ENCODE measurements around the gene PTPN2. TPM values are rescaled to one million over a fixed set of nuclear protein-coding genes. Genes with fewer than 3 reads are reported as not detected.

The PTPN2 gene
- total and polyA plus RNA-seq, 4 donors, result 26.6 to 52.9 (median 37.4) TPM

GRCh38 chr18:12770469-12771219, 113.4 kb downstream of the PTPN2 start:
- WGBS, 2 donors, result 91 to 94% methylated on average over 15 of the region's 15 CpGs
- no peak for ATAC-seq (ENCODE audit: low FRiP score)
- H3K9me3 ChIP-seq (ENCODE audit: control insufficient read depth, low read length), result no peaks in the 10 kb centered on the region
- H3K4me3 ChIP-seq (ENCODE audit: low read length in 2 of 2), result no peak overlapping the region
- H3K4me1 ChIP-seq (ENCODE audit: control insufficient read depth in 1 of 2, insufficient read depth in 2 of 2, low read length in 2 of 2), result no peaks in the 10 kb centered on the region
- intact Hi-C loops (cut with DNase I), result no loop called here
- no peak overlapping the region for H3K27ac ChIP-seq (ENCODE audit: low read depth in 1 of 2, low read length in 2 of 2)
- no peaks in the 10 kb centered on the region for H3K27me3 ChIP-seq (ENCODE audit: control insufficient read depth in 1 of 2, insufficient read depth in 2 of 2, low read length in 1 of 2)
- DNase-seq, result no peak
- H3K36me3 ChIP-seq (ENCODE audit: control insufficient read depth in 1 of 2, insufficient read depth in 2 of 2, low read length in 1 of 2), result no peaks in the 10 kb centered on the region

- 84 to 87% methylated on average over 4 of the region's 4 CpGs for WGBS, 2 donors
- Histone ChIP-seq H3K4me1 (ENCODE audit: control insufficient read depth in 1 of 2, insufficient read depth in 2 of 2, low read length in 2 of 2) (no peaks in the 10 kb centered on the region), H3K4me3 (ENCODE audit: low read length in 2 of 2) (no peak overlapping the region), H3K36me3 (ENCODE audit: control insufficient read depth in 1 of 2, insufficient read depth in 2 of 2, low read length in 1 of 2) (no peaks in the 10 kb centered on the region), H3K9me3 (ENCODE audit: control insufficient read depth, low read length) (no peaks in the 10 kb centered on the region), H3K27me3 (ENCODE audit: control insufficient read depth in 1 of 2, insufficient read depth in 2 of 2, low read length in 1 of 2) (no peaks in the 10 kb centered on the region), H3K27ac (ENCODE audit: low read depth in 1 of 2, low read length in 2 of 2) (no peak overlapping the region)
- no peak for ATAC-seq (ENCODE audit: low FRiP score)
- DNase-seq, result no peak
- intact Hi-C loops (cut with DNase I), result no loop called here
Observed at GRCh38 chr18:12769644-12770440, 114.2 kb downstream of the PTPN2 start.

GRCh38 chr18:12769136-12769535, 114.9 kb downstream of the PTPN2 start:
- intact Hi-C loops (cut with DNase I), result no loop called here
- Histone ChIP-seq H3K4me3 (ENCODE audit: low read length in 2 of 2) (no peak overlapping the region), H3K4me1 (ENCODE audit: control insufficient read depth in 1 of 2, insufficient read depth in 2 of 2, low read length in 2 of 2) (no peaks in the 10 kb centered on the region), H3K36me3 (ENCODE audit: control insufficient read depth in 1 of 2, insufficient read depth in 2 of 2, low read length in 1 of 2) (no peaks in the 10 kb centered on the region), H3K27me3 (ENCODE audit: control insufficient read depth in 1 of 2, insufficient read depth in 2 of 2, low read length in 1 of 2) (no peaks in the 10 kb centered on the region), H3K9me3 (ENCODE audit: control insufficient read depth, low read length) (no peaks in the 10 kb centered on the region), H3K27ac (ENCODE audit: low read depth in 1 of 2, low read length in 2 of 2) (no peak overlapping the region)
- DNase-seq (no peak), ATAC-seq (ENCODE audit: low FRiP score) (no peak)
- 92 to 94% methylated on average over 3 of the region's 3 CpGs for WGBS, 2 donors

- no peaks in the 10 kb centered on the region for H3K36me3 ChIP-seq (ENCODE audit: control insufficient read depth in 1 of 2, insufficient read depth in 2 of 2, low read length in 1 of 2)
- no peak overlapping the region for H3K27ac ChIP-seq (ENCODE audit: low read depth in 1 of 2, low read length in 2 of 2)
- ATAC-seq (ENCODE audit: low FRiP score) (no peak), DNase-seq (no peak)
- H3K9me3 ChIP-seq (ENCODE audit: control insufficient read depth, low read length), result no peaks in the 10 kb centered on the region
- no peaks in the 10 kb centered on the region for H3K4me1 ChIP-seq (ENCODE audit: control insufficient read depth in 1 of 2, insufficient read depth in 2 of 2, low read length in 2 of 2)
- WGBS, 2 donors, result 89 to 92% methylated on average over 3 of the region's 3 CpGs
- intact Hi-C loops (cut with DNase I), result no loop called here
- no peaks in the 10 kb centered on the region for H3K27me3 ChIP-seq (ENCODE audit: control insufficient read depth in 1 of 2, insufficient read depth in 2 of 2, low read length in 1 of 2)
- no peak overlapping the region for H3K4me3 ChIP-seq (ENCODE audit: low read length in 2 of 2)
Observed at GRCh38 chr18:12768625-12769024, 115.4 kb downstream of the PTPN2 start.

GRCh38 chr18:12767580-12768155, 116.4 kb downstream of the PTPN2 start:
- ATAC-seq (ENCODE audit: low FRiP score), result no peak
- intact Hi-C loops (cut with DNase I), result no loop called here

GRCh38 chr18:12766986-12767433, 117.0 kb downstream of the PTPN2 start:
- no peaks in the 10 kb centered on the region for H3K9me3 ChIP-seq (ENCODE audit: control insufficient read depth, low read length)
- ATAC-seq (ENCODE audit: low FRiP score) (peak; percentile 35), DNase-seq (no peak)
- no peak overlapping the region for H3K4me3 ChIP-seq (ENCODE audit: low read length in 2 of 2)
- H3K27ac ChIP-seq (ENCODE audit: low read depth in 1 of 2, low read length in 2 of 2), result no peak overlapping the region
- H3K4me1 ChIP-seq (ENCODE audit: control insufficient read depth in 1 of 2, insufficient read depth in 2 of 2, low read length in 2 of 2), result no peaks in the 10 kb centered on the region
- H3K27me3 ChIP-seq (ENCODE audit: control insufficient read depth in 1 of 2, insufficient read depth in 2 of 2, low read length in 1 of 2), result no peaks in the 10 kb centered on the region
- no peaks in the 10 kb centered on the region for H3K36me3 ChIP-seq (ENCODE audit: control insufficient read depth in 1 of 2, insufficient read depth in 2 of 2, low read length in 1 of 2)
- 63 to 73% methylated on average over 13 of the region's 13 CpGs for WGBS, 2 donors
- intact Hi-C loops (cut with DNase I), result no loop called here

More at GRCh38 chr18:12767580-12768155, 116.4 kb downstream of the PTPN2 start:
- H3K4me1 ChIP-seq (ENCODE audit: control insufficient read depth in 1 of 2, insufficient read depth in 2 of 2, low read length in 2 of 2), result no peaks in the 10 kb centered on the region
- H3K27me3 ChIP-seq (ENCODE audit: control insufficient read depth in 1 of 2, insufficient read depth in 2 of 2, low read length in 1 of 2), result no peaks in the 10 kb centered on the region
- no peak overlapping the region for H3K4me3 ChIP-seq (ENCODE audit: low read length in 2 of 2)
- H3K9me3 ChIP-seq (ENCODE audit: control insufficient read depth, low read length), result no peaks in the 10 kb centered on the region
- H3K27ac ChIP-seq (ENCODE audit: low read depth in 1 of 2, low read length in 2 of 2), result no peak overlapping the region
- no peak for DNase-seq
- 95 to 97% methylated on average over 9 of the region's 9 CpGs for WGBS, 2 donors
- H3K36me3 ChIP-seq (ENCODE audit: control insufficient read depth in 1 of 2, insufficient read depth in 2 of 2, low read length in 1 of 2), result no peaks in the 10 kb centered on the region

- H3K27me3 ChIP-seq (ENCODE audit: control insufficient read depth in 1 of 2, insufficient read depth in 2 of 2, low read length in 1 of 2), result no peaks in the 10 kb centered on the region
- no peak overlapping the region for H3K27ac ChIP-seq (ENCODE audit: low read depth in 1 of 2, low read length in 2 of 2)
- H3K9me3 ChIP-seq (ENCODE audit: control insufficient read depth, low read length), result no peaks in the 10 kb centered on the region
- H3K36me3 ChIP-seq (ENCODE audit: control insufficient read depth in 1 of 2, insufficient read depth in 2 of 2, low read length in 1 of 2), result no peaks in the 10 kb centered on the region
- no peak overlapping the region for H3K4me3 ChIP-seq (ENCODE audit: low read length in 2 of 2)
- H3K4me1 ChIP-seq (ENCODE audit: control insufficient read depth in 1 of 2, insufficient read depth in 2 of 2, low read length in 2 of 2), result no peaks in the 10 kb centered on the region
- DNase-seq (no peak), ATAC-seq (ENCODE audit: low FRiP score) (no peak)
- intact Hi-C loops (cut with DNase I), result no loop called here
- 87 to 91% methylated on average over 11 of the region's 11 CpGs for WGBS, 2 donors
Observed at GRCh38 chr18:12765586-12765985, 118.5 kb downstream of the PTPN2 start.

GRCh38 chr18:12765126-12765525, 118.9 kb downstream of the PTPN2 start:
- DNase-seq (no peak), ATAC-seq (ENCODE audit: low FRiP score) (no peak)
- intact Hi-C loops (cut with DNase I), result no loop called here
- Histone ChIP-seq H3K27ac (ENCODE audit: low read depth in 1 of 2, low read length in 2 of 2) (no peak overlapping the region), H3K4me3 (ENCODE audit: low read length in 2 of 2) (no peak overlapping the region), H3K27me3 (ENCODE audit: control insufficient read depth in 1 of 2, insufficient read depth in 2 of 2, low read length in 1 of 2) (no peaks in the 10 kb centered on the region), H3K9me3 (ENCODE audit: control insufficient read depth, low read length) (no peaks in the 10 kb centered on the region), H3K4me1 (ENCODE audit: control insufficient read depth in 1 of 2, insufficient read depth in 2 of 2, low read length in 2 of 2) (no peaks in the 10 kb centered on the region), H3K36me3 (ENCODE audit: control insufficient read depth in 1 of 2, insufficient read depth in 2 of 2, low read length in 1 of 2) (no peaks in the 10 kb centered on the region)
- 81 to 91% methylated on average over 8 of the region's 8 CpGs for WGBS, 2 donors

Data from aorta (tissue), 5 donors.